ENCODE results near the gene TBC1D9B. TPM values are rescaled to one million over a fixed set of nuclear protein-coding genes. Genes with fewer than 3 reads are reported as not detected.

The TBC1D9B gene
- total RNA-seq, 1 donor from 2014 or later = 131 TPM

- DNase-seq (ENCODE audit: extremely low read depth, low read depth, low spot score) = no peak
Observed at GRCh38 chr5:179908528-179908927, 831 bp upstream of the TBC1D9B start.

GRCh38 chr5:179906795-179907555 lies 722 bp downstream of the TBC1D9B start:
- no peak for DNase-seq (ENCODE audit: extremely low read depth, low read depth, low spot score)

- DNase-seq (ENCODE audit: extremely low read depth, low read depth, low spot score) = no peak
Observed at GRCh38 chr5:179906294-179906794, 1.4 kb downstream of the TBC1D9B start.

- DNase-seq (ENCODE audit: extremely low read depth, low read depth, low spot score) = no peak
Observed at GRCh38 chr5:179905161-179905560, 2.5 kb downstream of the TBC1D9B start.

- DNase-seq (ENCODE audit: extremely low read depth, low read depth, low spot score) = no peak
Observed at GRCh38 chr5:179904463-179905160, 3.1 kb downstream of the TBC1D9B start.

GRCh38 chr5:179902763-179903158 lies 4.9 kb downstream of the TBC1D9B start:
- no peak for DNase-seq (ENCODE audit: extremely low read depth, low read depth, low spot score)

- no peak for DNase-seq (ENCODE audit: extremely low read depth, low read depth, low spot score)
Observed at GRCh38 chr5:179901915-179902762, 5.6 kb downstream of the TBC1D9B start.

- DNase-seq (ENCODE audit: extremely low read depth, low read depth, low spot score) = no peak
Observed at GRCh38 chr5:179901462-179901861, 6.2 kb downstream of the TBC1D9B start.

GRCh38 chr5:179900711-179901110 lies 7.0 kb downstream of the TBC1D9B start:
- DNase-seq (ENCODE audit: extremely low read depth, low read depth, low spot score) = no peak

- DNase-seq (ENCODE audit: extremely low read depth, low read depth, low spot score) = no peak
Observed at GRCh38 chr5:179900206-179900605, 7.5 kb downstream of the TBC1D9B start.

- no peak for DNase-seq (ENCODE audit: extremely low read depth, low read depth, low spot score)
Observed at GRCh38 chr5:179895861-179896260, 11.8 kb downstream of the TBC1D9B start.

- no peak for DNase-seq (ENCODE audit: extremely low read depth, low read depth, low spot score)
Observed at GRCh38 chr5:179893958-179894895, 13.5 kb downstream of the TBC1D9B start.

- no peak for DNase-seq (ENCODE audit: extremely low read depth, low read depth, low spot score)
Observed at GRCh38 chr5:179893076-179893957, 14.4 kb downstream of the TBC1D9B start.

GRCh38 chr5:179892255-179892654 lies 15.4 kb downstream of the TBC1D9B start:
- no peak for DNase-seq (ENCODE audit: extremely low read depth, low read depth, low spot score)

- no peak for DNase-seq (ENCODE audit: extremely low read depth, low read depth, low spot score)
Observed at GRCh38 chr5:179890751-179891682, 16.7 kb downstream of the TBC1D9B start.

- DNase-seq (ENCODE audit: extremely low read depth, low read depth, low spot score) = no peak
Observed at GRCh38 chr5:179889885-179890284, 17.8 kb downstream of the TBC1D9B start.

GRCh38 chr5:179887802-179888201 lies 19.9 kb downstream of the TBC1D9B start:
- DNase-seq (ENCODE audit: extremely low read depth, low read depth, low spot score) = no peak

GRCh38 chr5:179887095-179887494 lies 20.6 kb downstream of the TBC1D9B start:
- no peak for DNase-seq (ENCODE audit: extremely low read depth, low read depth, low spot score)

All from glomerular endothelial cell (primary cell).